ENCODE data around the gene ZBTB12.

ZBTB12 gene

GRCh38 chr6:31892821-31893220 lies 9.1 kb downstream of the ZBTB12 start:
- Histone ChIP-seq H3K27me3 (ENCODE audit: low read depth, low read length) (no peaks in the 10 kb centered on the region), H3K4me3 (ENCODE audit: low read depth in 1 of 2, low read length in 2 of 2) (no peak overlapping the region), H3K4me1 (ENCODE audit: control insufficient read depth in 1 of 2, insufficient read depth in 2 of 2, low read length in 2 of 2) (no peaks in the 10 kb centered on the region), H3K36me3 (ENCODE audit: control insufficient read depth in 1 of 2, insufficient read depth in 2 of 2, low read length in 2 of 2) (peaks cover 17 to 60% of the 10 kb centered on the region in 2 donors), H3K9me3 (ENCODE audit: control insufficient read depth in 1 of 2, low read length in 2 of 2) (no peaks in the 10 kb centered on the region), H3K27ac (ENCODE audit: low read length) (no peak overlapping the region)

GRCh38 chr6:31889331-31889972 lies 12.4 kb downstream of the ZBTB12 start:
- no peak overlapping the region for H3K27ac ChIP-seq (ENCODE audit: low read length)
- no peaks in the 10 kb centered on the region for H3K27me3 ChIP-seq (ENCODE audit: low read depth, low read length)
- H3K4me3 ChIP-seq (ENCODE audit: low read depth in 1 of 2, low read length in 2 of 2), result no peak overlapping the region
- peaks cover 28 to 78% of the 10 kb centered on the region in 2 donors for H3K36me3 ChIP-seq (ENCODE audit: control insufficient read depth in 1 of 2, insufficient read depth in 2 of 2, low read length in 2 of 2)
- no peaks in the 10 kb centered on the region for H3K4me1 ChIP-seq (ENCODE audit: control insufficient read depth in 1 of 2, insufficient read depth in 2 of 2, low read length in 2 of 2)
- no peaks in the 10 kb centered on the region for H3K9me3 ChIP-seq (ENCODE audit: control insufficient read depth in 1 of 2, low read length in 2 of 2)

DNA sequence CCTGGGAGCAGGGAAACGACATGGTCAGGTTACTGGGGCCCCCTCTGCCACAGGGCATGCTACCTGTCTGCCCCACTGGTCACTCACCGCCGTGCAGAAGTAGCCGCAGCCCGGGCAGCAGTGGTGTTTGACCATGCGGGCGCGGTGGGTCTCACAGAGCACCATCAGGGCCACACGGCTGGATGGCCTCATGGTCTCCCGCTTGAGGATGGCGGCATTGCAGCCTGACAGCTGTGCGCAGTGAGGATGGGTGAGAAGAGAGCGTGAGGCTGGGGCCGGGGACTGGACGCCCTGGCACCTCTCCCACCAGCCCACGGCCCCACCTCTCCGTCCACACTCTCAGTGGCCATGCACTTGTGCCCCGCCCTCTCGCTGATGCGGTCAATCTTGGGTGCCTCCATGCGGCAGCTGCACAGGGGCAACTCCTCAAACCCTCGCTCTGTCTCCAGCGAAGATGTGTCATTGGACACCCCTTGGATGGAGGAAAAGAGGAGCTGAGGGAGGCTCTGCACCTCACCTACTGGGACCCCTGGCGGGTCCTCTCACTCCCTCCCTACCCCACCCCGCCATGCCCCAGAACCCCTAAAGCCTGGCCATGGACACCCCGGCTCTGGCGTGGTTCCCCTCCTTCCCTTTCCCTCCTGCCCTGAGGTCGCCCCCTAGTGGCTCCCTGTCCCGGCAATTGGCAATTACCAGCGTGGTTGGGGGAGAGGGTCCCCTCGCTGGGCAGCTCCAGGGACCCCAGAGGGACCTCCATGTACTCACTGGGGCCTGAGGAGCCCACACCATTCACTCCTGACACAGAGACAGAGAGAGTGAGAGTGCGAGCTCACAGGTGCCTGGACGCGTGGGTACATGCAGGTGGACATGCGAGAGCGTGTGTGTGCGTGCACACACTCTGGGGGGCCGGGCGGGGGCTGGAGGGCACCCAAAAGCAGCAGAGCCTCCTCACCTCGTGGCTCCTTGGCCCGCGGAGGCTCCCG lies 13.3 kb downstream of the ZBTB12 start:
- Histone ChIP-seq H3K9me3 (ENCODE audit: control insufficient read depth in 1 of 2, low read length in 2 of 2) (no peaks in the 10 kb centered on the region), H3K27me3 (ENCODE audit: low read depth, low read length) (no peaks in the 10 kb centered on the region), H3K4me3 (ENCODE audit: low read depth in 1 of 2, low read length in 2 of 2) (no peak overlapping the region), H3K27ac (ENCODE audit: low read length) (no peak overlapping the region), H3K4me1 (ENCODE audit: control insufficient read depth in 1 of 2, insufficient read depth in 2 of 2, low read length in 2 of 2) (no peaks in the 10 kb centered on the region), H3K36me3 (ENCODE audit: control insufficient read depth in 1 of 2, insufficient read depth in 2 of 2, low read length in 2 of 2) (peaks cover 28 to 80% of the 10 kb centered on the region in 2 donors)

GRCh38 chr6:31887173-31888007 lies 14.5 kb downstream of the ZBTB12 start:
- no peaks in the 10 kb centered on the region for H3K9me3 ChIP-seq (ENCODE audit: control insufficient read depth in 1 of 2, low read length in 2 of 2)
- no peak overlapping the region for H3K4me3 ChIP-seq (ENCODE audit: low read depth in 1 of 2, low read length in 2 of 2)
- no peaks in the 10 kb centered on the region for H3K27me3 ChIP-seq (ENCODE audit: low read depth, low read length)
- no peaks in the 10 kb centered on the region for H3K4me1 ChIP-seq (ENCODE audit: control insufficient read depth in 1 of 2, insufficient read depth in 2 of 2, low read length in 2 of 2)
- H3K27ac ChIP-seq (ENCODE audit: low read length), result no peak overlapping the region
- H3K36me3 ChIP-seq (ENCODE audit: control insufficient read depth in 1 of 2, insufficient read depth in 2 of 2, low read length in 2 of 2), result peaks cover 20 to 80% of the 10 kb centered on the region in 2 donors

- no peak overlapping the region for H3K4me3 ChIP-seq (ENCODE audit: low read depth in 1 of 2, low read length in 2 of 2)
- no peak overlapping the region for H3K27ac ChIP-seq (ENCODE audit: low read length)
- H3K27me3 ChIP-seq (ENCODE audit: low read depth, low read length), result no peaks in the 10 kb centered on the region
- no peaks in the 10 kb centered on the region for H3K4me1 ChIP-seq (ENCODE audit: control insufficient read depth in 1 of 2, insufficient read depth in 2 of 2, low read length in 2 of 2)
- peaks cover 25 to 80% of the 10 kb centered on the region in 2 donors for H3K36me3 ChIP-seq (ENCODE audit: control insufficient read depth in 1 of 2, insufficient read depth in 2 of 2, low read length in 2 of 2)
- no peaks in the 10 kb centered on the region for H3K9me3 ChIP-seq (ENCODE audit: control insufficient read depth in 1 of 2, low read length in 2 of 2)
Measured at GRCh38 chr6:31886541-31886991, 15.3 kb downstream of the ZBTB12 start.

DNA sequence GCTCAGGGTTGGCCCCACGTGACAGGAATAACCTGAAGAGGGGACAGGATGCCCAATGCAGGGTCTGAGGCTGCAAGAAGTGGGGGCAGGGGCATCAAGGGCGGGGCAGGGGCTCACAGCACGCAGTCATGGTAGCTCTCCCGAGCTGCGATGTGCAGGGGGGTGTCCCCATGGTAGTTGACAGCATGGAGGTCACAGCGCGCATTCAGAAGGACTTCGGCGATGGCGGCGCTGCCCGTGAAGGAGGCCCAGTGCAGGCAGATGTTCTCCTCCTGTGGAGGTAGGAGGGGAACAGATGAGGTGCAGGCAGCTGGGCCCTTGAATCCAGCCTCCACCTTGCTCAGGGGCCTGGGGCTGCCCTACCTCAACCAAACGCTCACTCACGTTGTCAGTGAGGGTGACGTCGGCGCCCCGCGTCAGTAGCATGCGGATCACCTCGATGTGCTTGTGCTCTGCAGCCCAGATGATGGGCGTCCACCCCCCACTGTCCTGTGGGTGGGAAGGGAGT lies 17.3 kb downstream of the ZBTB12 start:
- Histone ChIP-seq H3K36me3 (ENCODE audit: control insufficient read depth in 1 of 2, insufficient read depth in 2 of 2, low read length in 2 of 2) (peaks cover 43 to 96% of the 10 kb centered on the region in 2 donors), H3K27me3 (ENCODE audit: low read depth, low read length) (no peaks in the 10 kb centered on the region), H3K4me3 (ENCODE audit: low read depth in 1 of 2, low read length in 2 of 2) (no peak overlapping the region), H3K9me3 (ENCODE audit: control insufficient read depth in 1 of 2, low read length in 2 of 2) (no peaks in the 10 kb centered on the region), H3K4me1 (ENCODE audit: control insufficient read depth in 1 of 2, insufficient read depth in 2 of 2, low read length in 2 of 2) (no peaks in the 10 kb centered on the region), H3K27ac (ENCODE audit: low read length) (no peak overlapping the region)

DNA sequence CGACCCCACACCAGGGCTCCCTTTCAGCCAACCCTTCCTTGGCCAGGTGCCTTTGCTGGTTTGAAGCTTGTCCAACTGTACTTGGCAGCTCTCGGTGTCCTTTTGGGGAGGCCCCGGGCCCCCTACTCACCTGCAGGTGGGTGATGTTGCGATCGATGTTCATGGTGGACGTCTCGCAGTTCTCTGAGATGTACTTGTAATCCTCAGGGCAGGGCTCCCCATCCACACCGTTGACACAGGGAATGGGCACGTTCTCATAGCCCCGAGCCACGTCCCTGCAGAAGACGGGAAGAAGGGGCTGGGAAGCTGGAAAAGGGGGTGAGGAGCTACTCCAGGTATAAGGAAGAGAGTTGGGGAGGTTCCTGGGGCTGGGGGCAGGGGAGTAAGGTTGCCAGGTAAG lies 18.2 kb downstream of the ZBTB12 start:
- no peaks in the 10 kb centered on the region for H3K9me3 ChIP-seq (ENCODE audit: control insufficient read depth in 1 of 2, low read length in 2 of 2)
- no peaks in the 10 kb centered on the region for H3K4me1 ChIP-seq (ENCODE audit: control insufficient read depth in 1 of 2, insufficient read depth in 2 of 2, low read length in 2 of 2)
- peaks cover 43 to 88% of the 10 kb centered on the region in 2 donors for H3K36me3 ChIP-seq (ENCODE audit: control insufficient read depth in 1 of 2, insufficient read depth in 2 of 2, low read length in 2 of 2)
- H3K27me3 ChIP-seq (ENCODE audit: low read depth, low read length), result no peaks in the 10 kb centered on the region
- H3K27ac ChIP-seq (ENCODE audit: low read length), result no peak overlapping the region
- no peak overlapping the region for H3K4me3 ChIP-seq (ENCODE audit: low read depth in 1 of 2, low read length in 2 of 2)

DNA sequence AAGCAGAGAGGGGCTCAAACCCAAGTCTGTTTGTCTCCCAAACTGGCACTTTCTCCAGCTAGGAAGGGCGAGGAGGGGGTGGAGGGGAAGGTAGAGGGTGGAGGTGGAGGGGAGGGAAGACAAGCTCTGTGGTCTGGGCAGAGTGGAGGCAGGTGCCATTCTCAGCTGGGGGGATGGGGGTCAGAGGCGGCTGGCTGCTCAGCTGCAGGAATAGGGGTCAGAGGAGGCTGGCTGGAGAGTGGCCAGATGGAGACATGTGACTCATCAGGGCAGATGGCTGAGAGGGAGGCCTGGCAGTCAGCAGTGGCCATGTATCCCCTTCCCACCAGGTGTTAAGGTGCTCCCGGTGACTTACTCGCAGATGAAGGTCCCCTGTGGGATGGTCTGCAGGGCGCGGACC lies 19.5 kb downstream of the ZBTB12 start:
- H3K36me3 ChIP-seq (ENCODE audit: control insufficient read depth in 1 of 2, insufficient read depth in 2 of 2, low read length in 2 of 2), result peaks cover 35 to 75% of the 10 kb centered on the region in 2 donors
- no peaks in the 10 kb centered on the region for H3K9me3 ChIP-seq (ENCODE audit: control insufficient read depth in 1 of 2, low read length in 2 of 2)
- H3K4me3 ChIP-seq (ENCODE audit: low read depth in 1 of 2, low read length in 2 of 2), result no peak overlapping the region
- H3K4me1 ChIP-seq (ENCODE audit: control insufficient read depth in 1 of 2, insufficient read depth in 2 of 2, low read length in 2 of 2), result no peaks in the 10 kb centered on the region
- H3K27ac ChIP-seq (ENCODE audit: low read length), result no peak overlapping the region
- H3K27me3 ChIP-seq (ENCODE audit: low read depth, low read length), result no peaks in the 10 kb centered on the region

- H3K4me1 ChIP-seq (ENCODE audit: control insufficient read depth in 1 of 2, insufficient read depth in 2 of 2, low read length in 2 of 2), result no peaks in the 10 kb centered on the region
- peaks cover 30 to 65% of the 10 kb centered on the region in 2 donors for H3K36me3 ChIP-seq (ENCODE audit: control insufficient read depth in 1 of 2, insufficient read depth in 2 of 2, low read length in 2 of 2)
- H3K27ac ChIP-seq (ENCODE audit: low read length), result no peak overlapping the region
- H3K9me3 ChIP-seq (ENCODE audit: control insufficient read depth in 1 of 2, low read length in 2 of 2), result no peaks in the 10 kb centered on the region
- no peak overlapping the region for H3K4me3 ChIP-seq (ENCODE audit: low read depth in 1 of 2, low read length in 2 of 2)
- no peaks in the 10 kb centered on the region for H3K27me3 ChIP-seq (ENCODE audit: low read depth, low read length)
Measured at GRCh38 chr6:31881136-31881859, 20.6 kb downstream of the ZBTB12 start.

- H3K4me3 ChIP-seq (ENCODE audit: low read depth in 1 of 2, low read length in 2 of 2), result no peak overlapping the region
- no peak overlapping the region for H3K27ac ChIP-seq (ENCODE audit: low read length)
- no peaks in the 10 kb centered on the region for H3K9me3 ChIP-seq (ENCODE audit: control insufficient read depth in 1 of 2, low read length in 2 of 2)
- no peaks in the 10 kb centered on the region for H3K4me1 ChIP-seq (ENCODE audit: control insufficient read depth in 1 of 2, insufficient read depth in 2 of 2, low read length in 2 of 2)
- H3K27me3 ChIP-seq (ENCODE audit: low read depth, low read length), result no peaks in the 10 kb centered on the region
- H3K36me3 ChIP-seq (ENCODE audit: control insufficient read depth in 1 of 2, insufficient read depth in 2 of 2, low read length in 2 of 2), result peaks cover 30 to 59% of the 10 kb centered on the region in 2 donors
Measured at GRCh38 chr6:31880616-31881015, 21.3 kb downstream of the ZBTB12 start.
